ENCODE data around the gene VBP1.
"Not testable (repeated sequence)": the region's sequence is repeated elsewhere in the genome, so short reads cannot be mapped to it uniquely, and the experiment has no call there.

The VBP1 gene

DNA sequence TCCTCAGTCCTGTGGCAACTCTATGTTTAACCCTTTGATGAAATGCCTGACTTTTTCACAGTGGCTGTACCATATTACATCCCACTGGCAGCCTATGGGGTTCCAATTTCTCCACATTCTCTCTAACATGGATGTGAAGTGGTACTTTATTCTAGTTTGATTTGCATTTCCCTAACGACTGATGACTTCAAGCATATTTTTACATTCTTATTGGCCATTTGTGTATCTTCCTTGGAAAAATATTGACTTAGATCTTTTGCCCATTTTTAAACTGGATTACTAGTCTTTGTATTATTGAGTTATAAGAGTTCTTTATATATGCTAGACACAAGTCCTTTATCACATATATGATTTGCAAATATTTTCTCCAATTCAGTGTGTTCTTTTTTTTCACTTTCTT, 50.2 kb downstream of the VBP1 start:
- DNase-seq, result no peak

- DNase-seq, result not testable (repeated sequence)
Observed at GRCh38 chrX:155267995-155268394, 51.7 kb downstream of the VBP1 start.

DNA sequence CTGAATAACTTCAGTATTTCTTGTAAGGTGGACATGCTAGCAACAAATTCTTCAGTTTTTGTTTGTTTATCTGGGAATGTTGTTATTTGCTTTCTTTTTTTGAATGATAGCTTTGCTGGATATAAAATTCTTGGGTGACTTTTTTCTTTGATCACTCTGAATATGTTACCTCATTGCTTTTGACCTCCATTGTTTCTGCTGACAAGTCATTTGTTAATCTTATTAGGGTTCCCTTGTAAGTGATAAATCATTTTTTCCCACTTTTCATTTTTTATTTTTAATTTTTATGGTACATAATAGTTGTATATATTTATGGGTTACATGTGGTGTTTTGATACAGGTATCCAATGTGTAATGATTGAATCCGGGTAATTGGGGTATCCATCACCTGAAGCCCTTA, 54.7 kb downstream of the VBP1 start:
- DNase-seq, result no peak

DNA sequence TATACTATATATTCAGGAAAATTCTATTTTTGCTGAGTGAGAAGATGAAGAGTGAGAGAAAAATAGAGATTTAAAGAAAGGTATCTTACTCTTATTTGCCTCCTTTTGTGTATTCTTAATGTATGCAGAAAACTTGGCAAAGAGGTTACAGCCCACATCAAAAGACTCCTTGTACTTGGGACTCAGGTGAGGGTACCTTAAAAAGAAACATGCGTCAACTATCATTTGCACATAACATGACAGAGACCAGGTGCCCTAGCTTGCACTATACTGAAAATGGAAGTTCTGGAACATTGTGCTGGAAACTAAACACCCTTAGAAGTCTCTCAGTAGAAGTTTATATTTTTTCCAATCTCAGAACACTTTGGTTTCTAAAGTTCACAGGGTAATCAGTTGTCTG, 63.6 kb downstream of the VBP1 start:
- DNase-seq, result no peak

Measured in activated CD4-positive, alpha-beta T cell treated with anti-CD3 and anti-CD28 coated beads, Interleukin-2, amount 50 U/mL, for 1 hour (primary cell).